SHP77 (cell line): ENCODE results near the gene KCNG4.
"Not testable (repeated sequence)": the region's sequence is repeated elsewhere in the genome, so short reads cannot be mapped to it uniquely, and the experiment has no call there.

Source experiments
- DNase-seq, 2 experiments: peaks; one replicate each; lab custom pipeline; 2025; lab: John Stamatoyannopoulos, UW

The KCNG4 gene

GRCh38 chr16:84205976-84206691, 33.7 kb downstream of the KCNG4 start:
- DNase-seq, result no peak

GRCh38 chr16:84205123-84205522, 34.7 kb downstream of the KCNG4 start:
- DNase-seq, result not testable (repeated sequence)

- not testable (repeated sequence) for DNase-seq
Measured at GRCh38 chr16:84204551-84204950, 35.3 kb downstream of the KCNG4 start.

GRCh38 chr16:84199861-84200260, 40.0 kb downstream of the KCNG4 start:
- DNase-seq, result no peak

GRCh38 chr16:84199097-84199496, 40.7 kb downstream of the KCNG4 start:
- no peak for DNase-seq

- no peak for DNase-seq
Measured at GRCh38 chr16:84198401-84198800, 41.4 kb downstream of the KCNG4 start.

GRCh38 chr16:84197466-84198128, 42.2 kb downstream of the KCNG4 start:
- no peak for DNase-seq

GRCh38 chr16:84196727-84197394, 43.0 kb downstream of the KCNG4 start:
- no peak for DNase-seq

- no peak for DNase-seq
Measured at GRCh38 chr16:84196101-84196500, 43.7 kb downstream of the KCNG4 start.

- no peak for DNase-seq
Measured at GRCh38 chr16:84195201-84196093, 44.4 kb downstream of the KCNG4 start.

- DNase-seq, result peak in 1 of 2 experiments; percentile 32
Measured at GRCh38 chr16:84194470-84195200, 45.2 kb downstream of the KCNG4 start.

- no peak for DNase-seq
Measured at GRCh38 chr16:84194018-84194417, 45.8 kb downstream of the KCNG4 start.

- no peak for DNase-seq
Measured at GRCh38 chr16:84193480-84193879, 46.3 kb downstream of the KCNG4 start.

- DNase-seq, result no peak
Measured at GRCh38 chr16:84191466-84191865, 48.3 kb downstream of the KCNG4 start.

GRCh38 chr16:84190731-84191388, 49.0 kb downstream of the KCNG4 start, which contains the start of gene ADAD2:
TSS of gene ADAD2 (plus strand) at chr16:84191157. CDS start at chr16:84191231, 74 bp downstream.
- no peak for DNase-seq

- DNase-seq, result peak; percentile 86 to 96
Measured at GRCh38 chr16:84186685-84187437, 53.0 kb downstream of the KCNG4 start, which contains the start of gene TAF1C. TSS of gene TAF1C (minus strand) at chr16:84187057. CDS start at chr16:84184988, 2,069 bp downstream.

- no peak for DNase-seq
Measured at GRCh38 chr16:84184775-84185174, 55.0 kb downstream of the KCNG4 start.

GRCh38 chr16:84183911-84184591, 55.8 kb downstream of the KCNG4 start:
- DNase-seq, result no peak

GRCh38 chr16:84183572-84183875, 56.3 kb downstream of the KCNG4 start:
- no peak for DNase-seq
